Heart right ventricle (tissue), 16 donors: Measurements from ENCODE around the gene FARP2. TPM values are rescaled to one million over a fixed set of nuclear protein-coding genes. Genes with fewer than 3 reads are reported as not detected.
A peak's percentile ranks its signal among the peaks of the same experiment; 100 is the strongest.

Experiments used
- ATAC-seq, 8 donors: fragments of 200-7000 bp; cut with Tn5 transposase; one replicate each; pipeline ENCODE4 v1.9.1; 2020; ENCODE audit warnings: mild to moderate bottlenecking in 8 of 8, moderate library complexity in 8 of 8, moderate number of reproducible peaks in 1 of 8
- DNase-seq, 2 donors: peaks; one replicate each; pipeline ENCODE4 v3.0.0-alpha.2; 2020
- H3K27ac ChIP-seq, 10 donors: fragments of 200-600 bp; sonication (generic) in 2 of 10; one replicate each; pipeline versions ENCODE4 v1.5.0 to v1.8.0; 2020 to 2022; ENCODE audit warnings: mild to moderate bottlenecking in 3 of 10
- H3K27me3 ChIP-seq, 7 donors: fragments of 200-600 bp; one replicate each; pipeline ENCODE4 v1.8.0; 2021 to 2022; ENCODE audit warnings: mild to moderate bottlenecking in 2 of 7
- H3K36me3 ChIP-seq, 9 donors: fragments of 200-600 bp; sonication (generic) in 1 of 9; one replicate each; pipeline versions ENCODE4 v1.5.0 to v1.8.0; 2020 to 2022; ENCODE audit warnings: mild to moderate bottlenecking in 2 of 9
- H3K4me1 ChIP-seq, 9 donors: fragments of 200-600 bp; sonication (generic) in 1 of 9; one replicate each; pipeline versions ENCODE4 v1.5.0 to v1.8.0; 2020 to 2022; ENCODE audit warnings: mild to moderate bottlenecking in 4 of 9
- H3K4me3 ChIP-seq, 10 donors: fragments of 200-600 bp; sonication (generic) in 2 of 10; one replicate each; pipeline versions ENCODE4 v1.5.0 to v1.8.0; 2020 to 2022; ENCODE audit warnings: mild to moderate bottlenecking in 7 of 10, moderate library complexity in 2 of 10
- H3K9me3 ChIP-seq, 11 donors: fragments of 200-600 bp in 10 of 11; sonication (generic) in 2 of 11; one replicate each; pipeline versions ENCODE4 v1.5.0 to v1.8.0; 2013 to 2022; ENCODE audit warnings: mild to moderate bottlenecking in 2 of 11, control low read depth in 1 of 11, moderate library complexity in 1 of 11
- CTCF ChIP-seq, 9 donors: fragments of 200-600 bp; sonication (generic) in 2 of 9; IDR thresholded peaks; one replicate each; pipeline versions ENCODE4 v1.5.0 to v1.8.0; 2021 to 2022; ENCODE audit warnings: antibody characterized with exemption in 9 of 9, mild to moderate bottlenecking in 5 of 9, moderate library complexity in 1 of 9
- WGBS, 2 donors: extraction: QIAGEN DNeasy Blood & Tissue Kit; methylation state at CpG; one replicate each; pipeline ENCODE4 v1.1.7; 2013; ENCODE audit warnings: inconsistent platforms in 1 of 2; 5-methylcytosine and 5-hydroxymethylcytosine counted together
- intact Hi-C, 10 donors: fragments of 100-400 bp; cut with DNase I; formaldehyde crosslinking; loops; one replicate each; pipeline versions ENCODE4 v1.11.1 to v1.14.2; 2022
- polyA plus RNA-seq, 2 donors: library from polyadenylated mRNA; stranded (reverse); fragments of 200-250 nt; gene quantifications; one replicate each; pipeline ENCODE4 v1.2.3, GENCODE V29; 2013
- total RNA-seq, 10 donors: library from RNA; stranded (reverse); fragmentation: NEBNext Ultra II Directional in 3 of 10; extraction: Animal tissue kit (Norgen Biotek cat#: 25700) in 3 of 10; gene quantifications; one replicate each; pipeline versions ENCODE4 v1.2.1 to v1.2.4, GENCODE V29; 2021 to 2023
- donor health status: Arrhythmogenic right ventricular cardiomyopathy.
- donor health status: ischemic (EF 13 %, LVEDD 7.1; RV severe dilation, severe dysfunction).
- donor health status: healthy with polysubstance abuse.
- donor health status: DM: no; HTN: yes; CAD: no.
- donor health status: DM: no; HTN: no; CAD: no.
- donor health status: ischemic (EF 25% LVEDD 6.9; RV normal size, moderate dysfunction).
- donor health status: ischemic (EF 25% LVEDD 5.7; RV mildly dilated, moderate dysfunction).
- donor health status: healthy.
- donor health status: DM: yes; HTN: yes; CAD: no.
- donor health status: Ischemic cardiomyopathy.
- donor health status: ischemic (EF 35%, LVEDD 5.7; RV mildly dilated, moderate dysfunction).
- donor health status: nonischemic (EF 11% LVEDD 7.7; RV severe dilation, severe dysfunction).
- donor health status: DM: yes; HTN: yes; CAD: no.
- donor health status: PGD.
- donor health status: ischemic (EF 29% LVEDD 5.4; RV normal size, mild dysfunction).
- donor health status: nonischemic (EF 23%, LVEDD 6.1; RV moderate dilation, normal function).

The FARP2 gene
- total and polyA plus RNA-seq, 12 donors: 7.1 to 23.6 (median 19.3) TPM

- Histone ChIP-seq H3K27ac (no peak overlapping the region), H3K27me3 (no peaks in the 10 kb centered on the region), H3K36me3 (peaks cover 0 to 76% (median 20%) of the 10 kb centered on the region in 9 donors), H3K4me1 (no peaks in the 10 kb centered on the region), H3K9me3 (no peaks in the 10 kb centered on the region), H3K4me3 (no peak overlapping the region)
- ATAC-seq: peak in 3 of 8 donors; percentile 3 to 14 (median 10)
- no peak for DNase-seq
- TF ChIP-seq CTCF (IDR thresholded peaks at IDR 0.05): no peak
- intact Hi-C loops: no loop called here
- 87 to 90% methylated on average over 15 of the region's 15 CpGs for WGBS, 2 donors
Observed at GRCh38 chr2:241491549-241492173, 135.6 kb downstream of the FARP2 start.

GRCh38 chr2:241492174-241492565 is 136.1 kb downstream of the FARP2 start:
- intact Hi-C loops: no loop called here
- ATAC-seq (peak in 3 of 8 donors; percentile 9 to 15 (median 12)), DNase-seq (no peak)
- no peaks in the 10 kb centered on the region for H3K27me3 ChIP-seq
- no peaks in the 10 kb centered on the region for H3K4me1 ChIP-seq
- WGBS, 2 donors: 88 to 95% methylated on average over 7 of the region's 7 CpGs
- H3K4me3 ChIP-seq: no peak overlapping the region
- peaks cover 0 to 76% (median 20%) of the 10 kb centered on the region in 9 donors for H3K36me3 ChIP-seq
- H3K9me3 ChIP-seq: no peaks in the 10 kb centered on the region
- TF ChIP-seq CTCF (IDR thresholded peaks at IDR 0.05): no peak
- no peak overlapping the region for H3K27ac ChIP-seq

GRCh38 chr2:241493092-241493491 is 137.0 kb downstream of the FARP2 start:
- Histone ChIP-seq H3K27me3 (no peaks in the 10 kb centered on the region), H3K4me1 (no peaks in the 10 kb centered on the region), H3K4me3 (no peak overlapping the region), H3K9me3 (no peaks in the 10 kb centered on the region), H3K36me3 (peaks cover 0 to 83% (median 20%) of the 10 kb centered on the region in 9 donors), H3K27ac (no peak overlapping the region)
- no peak for TF ChIP-seq CTCF (IDR thresholded peaks at IDR 0.05)
- ATAC-seq: no peak
- WGBS, 2 donors: 91 to 93% methylated on average over 10 of the region's 10 CpGs
- intact Hi-C loops: no loop called here
- DNase-seq: no peak

GRCh38 chr2:241494311-241494908 is 138.3 kb downstream of the FARP2 start:
- no peak for TF ChIP-seq CTCF (IDR thresholded peaks at IDR 0.05)
- Histone ChIP-seq H3K9me3 (no peaks in the 10 kb centered on the region), H3K4me3 (no peak overlapping the region), H3K4me1 (no peaks in the 10 kb centered on the region), H3K27ac (no peak overlapping the region), H3K27me3 (no peaks in the 10 kb centered on the region), H3K36me3 (peaks cover 0 to 96% (median 20%) of the 10 kb centered on the region in 9 donors)
- intact Hi-C loops: no loop called here
- DNase-seq (no peak), ATAC-seq (no peak)
- 85 to 90% methylated on average over 16 of the region's 16 CpGs for WGBS, 2 donors
